Stimulated activated naive CD8-positive, alpha-beta T cell treated with anti-CD3 and anti-CD28 coated beads, Interleukin-15, amount 100 ng/mL, for 72 hours (primary cell): Measurements from ENCODE around the gene CAVIN1.

Experiments
- ATAC-seq: fragments of 150-1000 bp; cut with Tn5 transposase; 2 replicates; pipeline ENCODE4 v1.10.0; 2021; ENCODE audit warnings: mild to moderate bottlenecking, moderate library complexity
- DNase-seq, 2 donors: peaks; one replicate each; pipeline ENCODE4 v3.0.0; 2021 to 2022
- H3K27ac Mint-ChIP-seq, 2 donors: one replicate each; pipeline ENCODE4 v1.8.0; 2022; ENCODE audit warnings: mild to moderate bottlenecking in 2 of 2, mixed read lengths in 2 of 2, moderate library complexity in 2 of 2
- H3K27me3 Mint-ChIP-seq: one replicate; pipeline ENCODE4 v1.8.0; 2022; ENCODE audit warnings: mixed read lengths
- H3K4me1 Mint-ChIP-seq: one replicate; pipeline ENCODE4 v1.8.0; 2022; ENCODE audit warnings: mild to moderate bottlenecking, mixed read lengths
- H3K4me3 Mint-ChIP-seq, 2 donors: one replicate each; pipeline ENCODE4 v1.8.0; 2022; ENCODE audit warnings: mild to moderate bottlenecking in 2 of 2, mixed read lengths in 2 of 2, moderate library complexity in 1 of 2
- H3K9me3 Mint-ChIP-seq, 2 donors: one replicate each; pipeline ENCODE4 v1.8.0; 2022; ENCODE audit warnings: mixed read lengths in 2 of 2

CAVIN1 gene

DNA sequence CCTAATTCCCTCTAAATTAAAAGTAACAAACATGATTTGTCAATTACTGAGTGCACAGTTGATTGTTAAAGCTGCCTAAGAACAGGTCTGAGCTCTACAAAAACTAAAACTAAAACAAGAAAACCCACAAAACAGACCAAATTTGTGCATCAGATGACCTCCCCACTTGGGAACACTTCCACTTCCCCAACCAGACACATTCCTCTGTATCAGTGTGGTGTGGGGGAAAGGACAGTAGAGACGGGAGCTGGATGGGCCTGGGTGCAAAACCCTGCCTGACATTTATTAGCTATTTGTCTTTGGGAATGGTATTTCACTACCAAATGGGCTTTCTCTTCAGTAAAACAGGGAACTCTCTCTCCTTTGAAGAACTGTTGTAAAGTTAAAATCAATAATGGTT, 64.6 kb downstream of the CAVIN1 start:
- ATAC-seq: no peak
- Mint-ChIP-seq H3K4me3 (no peak overlapping the region), H3K27ac (no peak overlapping the region), H3K4me1 (peaks cover 80% of the 10 kb centered on the region), H3K9me3 (no peaks in the 10 kb centered on the region), H3K27me3 (no peaks in the 10 kb centered on the region)
- DNase-seq: no peak

DNA sequence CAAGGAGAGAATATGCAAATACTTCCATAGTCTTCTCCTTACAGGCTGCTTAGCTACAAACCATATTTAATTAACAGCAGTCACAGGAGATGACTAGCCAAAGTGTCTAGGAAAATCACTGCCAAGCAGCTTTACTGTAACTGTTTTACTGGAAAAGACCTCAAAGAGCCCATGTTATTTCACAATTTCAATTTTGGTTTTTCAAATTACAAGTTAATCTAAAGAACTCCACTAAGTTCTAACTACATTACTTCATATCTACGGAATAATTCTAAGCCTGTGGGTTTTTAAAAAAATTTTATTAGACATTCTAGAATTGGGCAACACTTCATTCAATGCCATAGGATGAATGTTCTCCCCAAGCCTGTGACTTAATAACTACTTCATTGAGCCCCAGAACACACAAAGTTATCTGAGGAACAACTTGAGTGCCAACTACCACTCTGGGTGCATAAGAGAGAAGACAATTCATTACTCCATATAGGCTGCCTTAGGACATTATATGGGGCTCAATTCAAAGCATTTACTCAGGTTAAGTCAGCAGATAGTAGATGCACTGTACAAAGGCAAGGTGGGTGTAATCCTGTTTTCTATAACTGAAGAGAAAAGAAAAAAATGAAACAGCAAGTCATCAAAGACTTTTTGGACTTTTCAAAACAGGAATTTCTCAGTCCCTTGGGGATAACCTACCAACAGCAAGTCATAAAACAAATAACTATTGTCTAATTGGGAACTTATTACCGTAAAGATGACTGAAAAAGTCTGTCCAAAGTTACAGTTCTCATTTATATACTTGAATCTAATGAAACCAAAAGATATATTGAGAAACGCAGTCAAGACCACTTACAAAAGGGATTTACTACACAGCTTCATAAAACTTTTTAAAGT, 67.9 kb downstream of the CAVIN1 start:
- ATAC-seq: no peak
- Mint-ChIP-seq H3K4me3 (peak overlapping the region in 1 of 2 donors; percentile 50), H3K27me3 (no peaks in the 10 kb centered on the region), H3K4me1 (peaks cover 56% of the 10 kb centered on the region), H3K9me3 (no peaks in the 10 kb centered on the region), H3K27ac (peak overlapping the region in 1 of 2 donors; percentile 61)
- DNase-seq: no peak
